HG03432 (cell line): ENCODE data around the gene PWWP3B.
"Not testable (repeated sequence)": the region's sequence is repeated elsewhere in the genome, so short reads cannot be mapped to it uniquely, and the experiment has no call there.

Experiments
- ATAC-seq: cut with Tn5 transposase; IDR thresholded peaks from one replicate; pipeline ENCODE4 v1.9.1; 2021; ENCODE audit warnings: mild to moderate bottlenecking, moderate library complexity; ENCODE audit not compliant: unreplicated experiment

The PWWP3B gene

DNA sequence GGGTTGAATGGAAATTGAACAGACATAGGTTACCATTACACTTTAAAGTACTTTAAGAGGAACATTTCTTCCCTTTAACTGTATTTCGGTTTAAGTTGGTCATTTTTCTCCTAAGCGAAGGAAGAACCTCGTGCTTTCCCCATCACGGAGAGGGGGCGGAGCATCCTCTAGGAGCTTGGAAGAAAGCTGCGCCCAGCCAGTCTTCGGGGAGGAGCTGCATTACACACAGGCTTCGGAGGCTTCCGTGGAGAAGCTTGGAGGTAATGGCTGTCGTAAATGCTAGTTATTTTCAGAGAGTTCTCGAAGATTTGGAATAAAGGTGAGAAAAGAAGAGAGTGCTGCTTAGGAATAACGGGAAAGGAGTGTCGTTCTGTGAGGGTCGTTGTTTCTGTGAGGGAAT, at the start of gene PWWP3B:
PWWP3B (plus strand) TSS at position 199 of the 400 bp plus-strand sequence. CDS start 37,128 bp downstream, outside the sequence.
- no peak for ATAC-seq

DNA sequence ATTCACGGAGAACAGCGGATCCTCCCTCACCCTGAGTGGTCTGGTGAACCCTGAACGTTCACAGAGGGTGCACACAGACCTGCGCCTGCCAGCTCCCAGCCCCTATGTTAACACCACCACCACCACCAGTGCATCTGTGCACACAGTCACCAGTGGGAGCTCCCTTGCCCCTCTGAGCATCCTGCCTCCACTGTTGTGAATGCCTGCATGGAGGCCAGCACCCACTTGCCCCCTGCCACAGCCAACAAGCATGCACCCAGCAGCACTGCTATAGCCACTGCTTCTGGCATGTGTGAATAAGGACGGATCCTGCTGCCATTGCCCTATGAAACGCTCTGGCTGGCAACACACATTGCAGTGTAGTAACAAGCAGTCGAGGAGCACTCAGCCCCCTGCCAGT, 29.1 kb upstream of the PWWP3B start:
- no peak for ATAC-seq

DNA sequence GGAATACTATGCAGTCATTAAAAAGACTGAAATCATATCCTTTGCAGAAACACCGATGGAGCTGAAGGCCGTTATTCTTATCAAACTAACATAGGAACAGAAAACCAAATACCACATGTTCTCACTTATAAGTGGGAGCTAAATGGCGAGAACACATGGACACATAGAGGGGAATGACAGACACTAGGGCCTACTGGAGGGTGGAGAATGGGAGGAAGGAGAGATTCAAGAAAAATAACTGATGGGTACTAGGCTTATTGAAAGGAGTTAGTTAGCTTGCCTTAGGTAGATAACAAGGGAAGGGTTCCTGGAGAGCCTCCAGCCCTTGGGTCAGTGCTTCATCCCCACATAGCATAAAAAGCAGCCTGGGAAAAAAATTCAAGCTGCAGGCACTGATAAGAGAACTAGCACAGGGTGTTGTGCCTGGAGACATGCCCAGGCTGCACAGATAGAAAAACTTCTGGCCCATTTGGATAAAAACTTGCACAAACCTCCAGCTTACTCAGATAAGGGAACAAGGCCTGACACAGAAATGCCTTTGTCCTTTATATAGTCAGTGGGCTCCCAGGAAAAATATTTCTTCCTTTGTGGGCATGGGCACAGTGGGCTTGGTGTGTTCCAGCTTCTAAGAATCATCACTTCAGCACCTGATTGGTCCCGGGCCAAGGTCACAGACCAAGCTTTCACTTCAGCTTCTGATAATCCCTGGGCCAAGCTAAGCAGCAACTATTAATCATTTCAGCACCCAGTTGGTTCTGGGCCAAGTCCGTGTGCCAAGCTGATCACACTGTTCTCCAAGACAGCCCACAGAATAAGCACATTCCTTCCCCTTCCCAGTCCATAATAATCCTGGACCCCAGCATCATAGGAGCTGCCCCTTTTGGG, 23.1 kb upstream of the PWWP3B start:
- ATAC-seq, result no peak

DNA sequence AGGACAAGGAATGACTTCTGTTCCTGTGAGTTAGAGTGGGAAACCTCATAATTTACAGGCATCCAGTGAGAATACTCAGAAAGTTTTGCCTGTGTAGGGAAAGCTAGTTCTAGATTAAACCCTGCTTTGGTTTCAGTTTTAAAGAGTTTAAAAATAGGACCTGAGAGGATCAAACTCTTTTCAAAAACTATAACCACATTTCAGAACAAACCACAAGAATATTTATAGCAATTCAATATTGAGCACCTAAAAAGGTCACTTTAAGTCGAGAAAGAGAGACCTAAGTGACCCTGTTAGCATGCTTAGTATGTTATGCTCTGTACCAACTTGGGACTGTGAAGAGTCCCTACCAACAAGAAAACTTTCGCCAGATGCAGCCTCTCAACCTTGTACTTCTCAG, 17.4 kb upstream of the PWWP3B start:
- peak; percentile 48 for ATAC-seq

DNA sequence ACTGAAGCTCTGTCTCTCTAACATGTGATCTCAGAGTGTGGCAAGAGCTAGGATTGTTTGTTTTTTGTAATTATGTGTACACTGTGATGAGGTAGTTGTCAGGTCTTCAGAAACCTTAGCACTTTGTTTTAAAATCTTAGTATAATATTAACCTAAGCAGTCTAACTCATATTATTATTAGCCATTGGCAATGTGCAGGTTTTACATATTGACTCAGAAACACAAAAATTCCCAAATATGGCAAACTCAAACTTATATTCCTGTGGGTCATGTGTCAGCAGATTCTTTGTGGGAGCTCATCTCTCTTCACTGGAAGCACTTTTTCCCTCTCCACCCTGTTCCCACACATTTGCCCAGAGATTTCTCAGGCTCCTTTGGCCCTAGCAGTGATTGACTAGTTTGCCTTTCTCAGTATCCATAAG, 8.2 kb upstream of the PWWP3B start:
- no peak for ATAC-seq

DNA sequence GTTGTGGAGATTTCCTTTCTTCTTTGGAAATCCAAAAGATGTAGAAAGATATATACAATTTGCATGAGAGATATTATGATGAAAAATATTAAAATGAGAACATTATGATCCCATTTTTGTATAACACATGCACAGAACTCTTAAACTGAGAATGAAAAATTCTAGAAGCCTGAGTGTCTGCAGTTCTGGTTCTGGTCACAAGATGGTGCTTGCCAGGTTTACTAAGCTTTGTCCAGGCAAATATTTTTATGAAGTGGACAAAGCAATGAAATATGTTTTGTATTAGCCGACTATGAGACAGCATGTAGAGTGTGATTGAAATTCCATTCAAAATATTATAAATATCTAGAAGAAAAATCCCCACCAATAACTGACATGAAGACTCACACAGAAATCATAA, 2.2 kb downstream of the PWWP3B start:
- ATAC-seq, result no peak

DNA sequence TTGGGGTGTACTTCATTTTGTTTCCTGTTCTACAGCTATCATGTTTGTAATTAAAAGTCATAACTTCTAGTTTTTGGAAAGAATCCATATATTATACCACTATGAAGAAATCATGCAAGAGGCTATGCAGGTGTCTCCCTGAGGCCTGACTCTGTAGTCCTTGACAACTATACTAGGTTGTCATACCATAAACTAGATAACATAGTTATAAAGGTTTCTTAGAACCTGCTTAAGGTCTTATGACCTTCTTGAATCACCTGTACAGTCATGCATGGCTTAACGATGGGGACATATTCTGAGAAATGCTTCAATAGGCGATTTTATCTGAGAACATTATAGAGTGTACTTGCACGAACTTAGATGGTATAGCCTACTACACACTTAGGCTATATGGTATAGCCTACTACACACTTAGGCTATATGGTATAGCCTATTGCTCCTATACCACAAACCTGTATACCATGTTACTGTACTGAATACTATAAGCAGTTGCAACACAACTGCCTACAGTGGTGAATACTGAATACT, 3.3 kb downstream of the PWWP3B start:
- no peak for ATAC-seq

DNA sequence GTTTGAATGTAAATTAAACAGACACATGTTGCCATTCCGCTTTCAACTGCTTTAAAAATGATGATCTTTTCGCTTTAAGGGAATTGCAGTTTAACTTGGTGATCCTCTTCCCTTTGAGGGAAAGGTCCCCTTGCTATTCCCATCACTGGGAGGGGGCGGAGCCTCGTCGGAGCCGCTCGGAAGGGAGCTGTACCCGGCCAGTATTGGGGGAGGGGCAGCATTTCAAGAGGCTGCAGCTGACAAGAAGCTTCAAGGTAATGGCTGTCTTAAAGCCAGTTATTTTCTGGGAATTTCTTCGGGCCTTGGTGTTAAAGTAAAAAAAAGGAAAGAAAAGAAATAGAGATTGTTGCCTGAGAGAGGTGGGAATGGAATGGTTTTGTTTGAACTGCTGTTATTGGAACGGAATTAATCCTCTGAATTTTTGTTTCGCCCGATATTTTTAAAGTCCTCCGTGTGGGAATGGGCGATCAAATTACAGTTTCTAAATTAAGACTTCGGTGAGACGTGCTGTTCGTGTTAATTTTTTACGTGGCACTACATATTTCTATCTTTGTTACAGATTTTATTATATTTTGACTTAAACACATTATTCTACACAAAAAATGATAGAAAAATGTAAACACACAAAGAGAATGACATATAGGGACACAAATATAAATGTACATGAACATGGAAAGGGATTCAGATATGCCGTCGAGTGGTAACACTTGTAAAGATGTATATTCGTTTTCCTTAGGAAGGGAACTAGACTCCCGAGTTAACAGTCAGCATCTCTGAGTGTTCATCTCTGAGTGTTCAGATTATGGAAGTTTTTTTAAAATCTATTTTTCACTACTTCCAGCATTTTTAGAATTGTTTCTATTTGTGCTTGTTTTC, 9.2 kb downstream of the PWWP3B start:
- ATAC-seq, result no peak

DNA sequence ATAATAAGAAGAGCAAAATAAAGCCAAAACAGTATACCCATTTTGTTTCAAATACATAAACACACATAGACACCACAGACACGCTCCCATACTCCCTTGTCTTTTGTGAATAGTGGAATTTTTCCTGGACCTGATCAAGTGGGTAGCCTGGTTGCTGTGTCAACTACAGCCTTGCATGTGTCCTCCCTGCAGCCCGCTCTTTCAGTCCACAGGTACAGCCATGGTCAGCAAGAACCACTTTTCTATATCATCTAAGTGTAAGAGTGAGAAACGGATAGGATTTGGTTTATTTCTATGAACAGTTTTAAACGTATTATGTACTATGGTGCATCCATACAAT, 9.8 kb downstream of the PWWP3B start:
- no peak for ATAC-seq

DNA sequence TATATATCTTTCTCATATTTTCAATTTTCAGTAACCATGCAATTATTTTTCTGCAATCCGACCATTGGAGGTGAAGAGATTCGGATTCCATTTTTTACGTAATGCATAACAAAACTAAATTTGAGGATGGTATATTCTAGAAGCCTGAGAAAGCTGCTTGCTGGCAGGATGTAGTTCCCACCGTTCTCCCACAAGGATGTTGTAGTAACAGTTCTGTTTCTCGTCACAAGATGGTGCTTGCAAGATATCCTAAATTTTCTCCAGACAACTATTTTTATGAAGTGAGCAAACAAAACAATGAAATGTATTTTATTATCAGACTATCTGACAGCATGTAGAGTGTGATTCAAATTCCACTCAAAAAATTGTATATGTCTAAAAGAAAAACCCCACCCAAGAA, 10.7 kb downstream of the PWWP3B start:
- ATAC-seq, result no peak

DNA sequence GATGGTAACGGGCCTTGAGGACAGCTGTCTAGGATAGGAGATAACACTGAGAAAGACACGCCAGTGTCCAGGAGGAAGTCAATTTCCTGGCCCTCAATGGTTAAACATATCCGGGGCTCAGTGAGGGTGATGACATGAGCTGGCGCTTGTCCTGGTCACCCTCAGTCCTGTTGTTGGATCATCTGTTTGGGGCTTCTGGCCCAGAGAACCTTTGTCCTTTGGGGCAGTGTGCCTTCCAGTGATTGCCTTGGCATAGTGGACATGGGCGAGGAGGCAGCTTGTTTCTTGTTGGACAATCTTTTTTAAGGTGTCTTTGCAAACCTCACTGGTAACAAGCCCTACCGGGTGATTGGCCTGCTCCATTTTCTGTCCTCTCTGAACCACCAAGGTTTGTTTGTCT, 15.6 kb downstream of the PWWP3B start:
- not testable (repeated sequence) for ATAC-seq

DNA sequence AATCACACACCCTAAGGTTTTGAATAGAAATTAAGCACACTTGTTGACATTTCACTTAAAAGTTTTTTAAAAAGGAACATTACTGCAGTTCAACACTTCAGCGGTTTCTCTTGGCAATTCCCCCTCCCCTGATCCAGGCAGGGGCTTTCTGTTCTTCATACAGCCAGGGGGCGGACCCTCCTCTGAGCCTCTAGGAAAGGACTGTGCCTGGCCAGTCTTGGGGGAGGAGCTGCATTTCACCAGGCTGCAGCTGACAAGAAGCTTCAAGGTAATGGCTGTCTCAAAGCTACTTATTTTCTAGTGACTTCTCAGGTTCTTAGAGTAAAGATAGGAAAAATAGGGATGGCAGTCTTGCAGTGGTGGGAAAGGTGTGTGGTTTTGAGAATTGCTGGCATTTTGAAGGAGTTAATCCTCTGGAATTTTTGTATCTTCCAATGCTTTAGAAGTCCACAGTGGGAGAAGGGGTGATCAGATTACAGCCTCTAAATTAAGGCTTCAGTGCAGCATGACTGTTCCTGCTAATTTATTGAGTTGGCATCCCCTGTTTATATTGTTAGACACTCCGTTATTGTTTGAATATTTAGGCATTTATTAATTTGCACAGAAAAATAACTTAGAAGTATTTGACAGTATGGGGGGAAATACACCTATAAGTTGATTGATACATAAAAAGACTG, 33.5 kb downstream of the PWWP3B start:
- ATAC-seq, result no peak

DNA sequence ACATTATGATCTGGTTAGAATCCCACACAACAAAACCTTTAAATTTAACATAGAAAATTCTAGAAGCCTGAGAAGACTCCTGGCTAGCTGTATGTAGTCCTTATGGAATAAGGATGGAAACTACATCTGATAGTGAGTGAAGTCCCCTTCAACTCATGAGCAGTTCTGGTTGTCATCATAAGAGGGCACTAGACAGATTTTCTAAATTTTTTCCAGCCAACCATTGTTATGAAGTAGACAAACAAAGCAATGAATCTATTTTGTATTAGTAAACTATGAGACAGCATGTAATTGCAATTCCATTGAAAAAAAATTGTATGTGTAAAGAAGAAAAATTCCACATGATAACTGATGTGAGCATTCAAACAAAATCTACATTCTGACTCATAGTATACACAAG, 35.2 kb downstream of the PWWP3B start:
- no peak for ATAC-seq

DNA sequence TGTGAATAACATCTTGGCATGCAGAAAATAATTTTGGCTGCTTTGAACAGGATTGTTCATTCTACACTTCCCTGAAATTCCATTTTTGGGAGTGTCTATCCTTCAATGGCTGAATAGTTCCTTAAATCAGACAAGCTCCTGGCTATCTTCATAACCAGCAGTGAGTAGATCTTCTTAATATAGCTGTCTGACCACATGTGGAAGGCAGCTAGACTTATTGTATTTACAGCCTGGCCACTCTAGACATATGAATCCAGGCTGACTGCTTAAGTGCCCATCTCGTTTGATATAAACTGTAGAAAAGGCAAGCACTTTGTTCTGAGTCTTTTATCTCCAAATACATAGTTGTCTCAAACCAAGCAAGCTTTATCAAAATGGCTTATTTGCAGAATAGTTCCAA, 40.0 kb downstream of the PWWP3B start:
- no peak for ATAC-seq
